ENCODE measurements around the gene SCYGR3. TPM values are rescaled to one million over a fixed set of nuclear protein-coding genes. Genes with fewer than 3 reads are reported as not detected.

Gene SCYGR3
- polyA plus RNA-seq, 1 donor from 2014 or later: not detected

GRCh38 chr2:227597998-227598397 is 16.6 kb downstream of the SCYGR3 start:
- TF ChIP-seq TAF1 (IDR thresholded peaks at IDR 0.05; ENCODE audit: low read depth) (no peak), RAD21 (conservative IDR thresholded peaks at IDR 0.05) (no peak), POLR2AphosphoS5 (IDR thresholded peaks at IDR 0.05) (no peak), SMC3 (conservative IDR thresholded peaks at IDR 0.05; ENCODE audit: poor library complexity) (no peak)
- TF ChIP-seq, protein P1, sequence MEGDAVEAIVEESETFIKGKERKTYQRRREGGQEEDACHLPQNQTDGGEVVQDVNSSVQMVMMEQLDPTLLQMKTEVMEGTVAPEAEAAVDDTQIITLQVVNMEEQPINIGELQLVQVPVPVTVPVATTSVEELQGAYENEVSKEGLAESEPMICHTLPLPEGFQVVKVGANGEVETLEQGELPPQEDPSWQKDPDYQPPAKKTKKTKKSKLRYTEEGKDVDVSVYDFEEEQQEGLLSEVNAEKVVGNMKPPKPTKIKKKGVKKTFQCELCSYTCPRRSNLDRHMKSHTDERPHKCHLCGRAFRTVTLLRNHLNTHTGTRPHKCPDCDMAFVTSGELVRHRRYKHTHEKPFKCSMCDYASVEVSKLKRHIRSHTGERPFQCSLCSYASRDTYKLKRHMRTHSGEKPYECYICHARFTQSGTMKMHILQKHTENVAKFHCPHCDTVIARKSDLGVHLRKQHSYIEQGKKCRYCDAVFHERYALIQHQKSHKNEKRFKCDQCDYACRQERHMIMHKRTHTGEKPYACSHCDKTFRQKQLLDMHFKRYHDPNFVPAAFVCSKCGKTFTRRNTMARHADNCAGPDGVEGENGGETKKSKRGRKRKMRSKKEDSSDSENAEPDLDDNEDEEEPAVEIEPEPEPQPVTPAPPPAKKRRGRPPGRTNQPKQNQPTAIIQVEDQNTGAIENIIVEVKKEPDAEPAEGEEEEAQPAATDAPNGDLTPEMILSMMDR (IDR thresholded peaks at IDR 0.05; ENCODE audit: poor library complexity, severe bottlenecking): no peak
- TF ChIP-seq, protein P2, sequence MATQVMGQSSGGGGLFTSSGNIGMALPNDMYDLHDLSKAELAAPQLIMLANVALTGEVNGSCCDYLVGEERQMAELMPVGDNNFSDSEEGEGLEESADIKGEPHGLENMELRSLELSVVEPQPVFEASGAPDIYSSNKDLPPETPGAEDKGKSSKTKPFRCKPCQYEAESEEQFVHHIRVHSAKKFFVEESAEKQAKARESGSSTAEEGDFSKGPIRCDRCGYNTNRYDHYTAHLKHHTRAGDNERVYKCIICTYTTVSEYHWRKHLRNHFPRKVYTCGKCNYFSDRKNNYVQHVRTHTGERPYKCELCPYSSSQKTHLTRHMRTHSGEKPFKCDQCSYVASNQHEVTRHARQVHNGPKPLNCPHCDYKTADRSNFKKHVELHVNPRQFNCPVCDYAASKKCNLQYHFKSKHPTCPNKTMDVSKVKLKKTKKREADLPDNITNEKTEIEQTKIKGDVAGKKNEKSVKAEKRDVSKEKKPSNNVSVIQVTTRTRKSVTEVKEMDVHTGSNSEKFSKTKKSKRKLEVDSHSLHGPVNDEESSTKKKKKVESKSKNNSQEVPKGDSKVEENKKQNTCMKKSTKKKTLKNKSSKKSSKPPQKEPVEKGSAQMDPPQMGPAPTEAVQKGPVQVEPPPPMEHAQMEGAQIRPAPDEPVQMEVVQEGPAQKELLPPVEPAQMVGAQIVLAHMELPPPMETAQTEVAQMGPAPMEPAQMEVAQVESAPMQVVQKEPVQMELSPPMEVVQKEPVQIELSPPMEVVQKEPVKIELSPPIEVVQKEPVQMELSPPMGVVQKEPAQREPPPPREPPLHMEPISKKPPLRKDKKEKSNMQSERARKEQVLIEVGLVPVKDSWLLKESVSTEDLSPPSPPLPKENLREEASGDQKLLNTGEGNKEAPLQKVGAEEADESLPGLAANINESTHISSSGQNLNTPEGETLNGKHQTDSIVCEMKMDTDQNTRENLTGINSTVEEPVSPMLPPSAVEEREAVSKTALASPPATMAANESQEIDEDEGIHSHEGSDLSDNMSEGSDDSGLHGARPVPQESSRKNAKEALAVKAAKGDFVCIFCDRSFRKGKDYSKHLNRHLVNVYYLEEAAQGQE (IDR thresholded peaks at IDR 0.05; ENCODE audit: borderline replicate concordance): no peak
- Histone ChIP-seq H3K4me2 (ENCODE audit: low read length) (no peak overlapping the region), H3K27me3 (ENCODE audit: insufficient read depth, low read depth, low read length) (no peaks in the 10 kb centered on the region), H3K4me3 (ENCODE audit: low read length) (no peak overlapping the region), H3K27ac (ENCODE audit: low read length) (no peak overlapping the region), H3F3A (ENCODE audit: insufficient read depth, low read length, poor library complexity, severe bottlenecking) (no peaks in the 10 kb centered on the region), H2AFZ (ENCODE audit: low read depth, low read length) (no peak overlapping the region), H4K20me1 (ENCODE audit: insufficient read depth) (no peaks in the 10 kb centered on the region), H3K9ac (ENCODE audit: low read length) (no peak overlapping the region), H3K9me3 (ENCODE audit: low read length) (no peaks in the 10 kb centered on the region), H3K9me2 (ENCODE audit: insufficient read depth, low read length) (no peaks in the 10 kb centered on the region), H3K79me2 (replicated peaks; ENCODE audit: insufficient read depth, low read length) (no peaks in the 10 kb centered on the region), H3K36me3 (ENCODE audit: insufficient read depth, low read length) (no peaks in the 10 kb centered on the region)

GRCh38 chr2:227597036-227597435 is 17.6 kb downstream of the SCYGR3 start:
- no peaks in the 10 kb centered on the region for H3K79me2 ChIP-seq (replicated peaks; ENCODE audit: insufficient read depth, low read length)
- no peak overlapping the region for H2AFZ ChIP-seq (ENCODE audit: low read depth, low read length)
- H3F3A ChIP-seq (ENCODE audit: insufficient read depth, low read length, poor library complexity, severe bottlenecking): no peaks in the 10 kb centered on the region
- H3K4me2 ChIP-seq (ENCODE audit: low read length): no peak overlapping the region
- no peak overlapping the region for H3K4me3 ChIP-seq (ENCODE audit: low read length)
- no peaks in the 10 kb centered on the region for H3K36me3 ChIP-seq (ENCODE audit: insufficient read depth, low read length)
- H3K9me3 ChIP-seq (ENCODE audit: low read length): no peaks in the 10 kb centered on the region
- H3K9ac ChIP-seq (ENCODE audit: low read length): no peak overlapping the region
- no peaks in the 10 kb centered on the region for H4K20me1 ChIP-seq (ENCODE audit: insufficient read depth)
- H3K27ac ChIP-seq (ENCODE audit: low read length): no peak overlapping the region
- no peaks in the 10 kb centered on the region for H3K27me3 ChIP-seq (ENCODE audit: insufficient read depth, low read depth, low read length)
- TF ChIP-seq, protein P1 (IDR thresholded peaks at IDR 0.05; ENCODE audit: poor library complexity, severe bottlenecking): no peak
- TF ChIP-seq, protein P2 (IDR thresholded peaks at IDR 0.05; ENCODE audit: borderline replicate concordance): no peak
- TF ChIP-seq EZH2 (IDR thresholded peaks at IDR 0.05; ENCODE audit: borderline replicate concordance, insufficient read depth, low read length, poor library complexity, severe bottlenecking) (no peak), RAD21 (conservative IDR thresholded peaks at IDR 0.05) (no peak), SMC3 (conservative IDR thresholded peaks at IDR 0.05; ENCODE audit: poor library complexity) (no peak), TAF1 (IDR thresholded peaks at IDR 0.05; ENCODE audit: low read depth) (no peak), EP300 (conservative IDR thresholded peaks at IDR 0.05; ENCODE audit: poor library complexity, severe bottlenecking) (no peak), POLR2AphosphoS5 (IDR thresholded peaks at IDR 0.05) (no peak), MXI1 (conservative IDR thresholded peaks at IDR 0.05; ENCODE audit: poor library complexity, severe bottlenecking) (no peak)
- no peaks in the 10 kb centered on the region for H3K9me2 ChIP-seq (ENCODE audit: insufficient read depth, low read length)
